ENCODE results near the gene GHRL. TPM values are rescaled to one million over a fixed set of nuclear protein-coding genes. Genes with fewer than 3 reads are reported as not detected.

GHRL gene
- total and polyA plus RNA-seq, 2 of the 4 experiments (the other 2 are of a cell fraction), result 0.27 TPM; not detected in 1

DNA sequence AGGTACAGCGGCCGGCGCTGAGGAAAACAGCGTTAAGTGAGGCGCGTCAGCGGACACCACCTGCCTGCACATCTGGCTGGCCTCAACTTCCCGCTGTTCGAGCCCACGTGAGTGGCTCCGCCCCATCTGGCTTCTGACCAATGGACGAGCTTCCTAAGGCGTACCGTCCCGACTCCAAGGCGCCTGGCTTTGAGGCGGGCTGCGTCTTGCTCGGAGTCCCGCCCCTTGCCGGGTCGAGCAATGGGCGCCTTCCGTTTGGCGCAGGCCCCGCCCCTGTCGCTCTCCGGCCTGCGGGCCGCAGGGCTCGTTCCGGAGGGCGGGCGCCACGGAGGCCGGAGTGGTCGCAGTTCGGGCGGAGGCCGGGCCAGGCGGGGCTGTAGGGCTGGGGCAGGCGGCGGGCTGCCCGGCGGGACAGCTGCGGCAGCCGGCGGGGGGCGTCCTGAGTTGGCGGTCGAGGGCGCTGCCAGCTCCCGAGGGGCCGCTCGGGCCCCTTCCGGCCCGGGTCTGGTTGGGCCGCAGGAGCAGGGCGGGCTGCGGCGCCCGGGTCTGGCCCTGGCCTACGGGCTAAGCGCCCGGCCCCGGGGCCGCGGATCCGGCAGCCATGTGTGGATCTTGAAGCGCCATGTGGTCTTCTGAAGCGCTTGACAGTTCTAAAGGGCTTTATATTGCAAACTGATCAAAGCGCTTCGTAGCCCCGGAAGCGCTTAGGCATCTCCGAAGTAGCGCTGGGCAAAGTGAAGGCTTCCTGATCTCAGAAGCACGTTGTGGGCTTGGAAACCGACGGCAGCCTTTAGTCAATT lies 44.4 kb downstream of the GHRL start, which contains the start of gene TATDN2:
Gene TATDN2 (plus strand): TSS at position 276 of the 800 bp plus-strand sequence. CDS start 742 bp downstream, outside the sequence.
- WGBS, 2 experiments (ENCODE audit: extremely low coverage in 2 of 2, insufficient read length in 1 of 2), result 0% methylated on average over 61 of the region's 80 CpGs; no CpG with 5 or more reads in 1 of the 2 experiments
- POLR2A ChIA-PET (ENCODE audit: unreplicated experiment), result no interaction called here
- TF ChIP-seq, protein P1, sequence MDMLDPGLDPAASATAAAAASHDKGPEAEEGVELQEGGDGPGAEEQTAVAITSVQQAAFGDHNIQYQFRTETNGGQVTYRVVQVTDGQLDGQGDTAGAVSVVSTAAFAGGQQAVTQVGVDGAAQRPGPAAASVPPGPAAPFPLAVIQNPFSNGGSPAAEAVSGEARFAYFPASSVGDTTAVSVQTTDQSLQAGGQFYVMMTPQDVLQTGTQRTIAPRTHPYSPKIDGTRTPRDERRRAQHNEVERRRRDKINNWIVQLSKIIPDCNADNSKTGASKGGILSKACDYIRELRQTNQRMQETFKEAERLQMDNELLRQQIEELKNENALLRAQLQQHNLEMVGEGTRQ (IDR thresholded peaks at IDR 0.05; ENCODE audit: low read depth, low read length), result peak; percentile 83
- TF ChIP-seq CHD1 (IDR thresholded peaks at IDR 0.05; ENCODE audit: low read depth, low read length) (no peak), MAFK (IDR thresholded peaks at IDR 0.05; ENCODE audit: low read depth, low read length) (no peak), RAD21 (IDR thresholded peaks at IDR 0.05; ENCODE audit: low read length) (no peak), POLR2A (IDR thresholded peaks at IDR 0.05; ENCODE audit: low read depth, low read length) (peak; percentile 86), RFX5 (IDR thresholded peaks at IDR 0.05; ENCODE audit: low read depth, low read length) (no peak), SMC3 (IDR thresholded peaks at IDR 0.05; ENCODE audit: low read depth, low read length) (no peak), RCOR1 (IDR thresholded peaks at IDR 0.05; ENCODE audit: insufficient replicate concordance, low read length) (peak; percentile 33), BHLHE40 (IDR thresholded peaks at IDR 0.05; ENCODE audit: low read depth, low read length) (peak; percentile 78), MAZ (IDR thresholded peaks at IDR 0.05; ENCODE audit: borderline replicate concordance, low read depth, low read length) (peak; percentile 35; the same call in 1 of the 2 replicates), CEBPB (IDR thresholded peaks at IDR 0.05; ENCODE audit: low read depth, low read length) (no peak), FOS (IDR thresholded peaks at IDR 0.05; ENCODE audit: low read depth, low read length) (no peak)
- TF ChIP-seq, protein P2, sequence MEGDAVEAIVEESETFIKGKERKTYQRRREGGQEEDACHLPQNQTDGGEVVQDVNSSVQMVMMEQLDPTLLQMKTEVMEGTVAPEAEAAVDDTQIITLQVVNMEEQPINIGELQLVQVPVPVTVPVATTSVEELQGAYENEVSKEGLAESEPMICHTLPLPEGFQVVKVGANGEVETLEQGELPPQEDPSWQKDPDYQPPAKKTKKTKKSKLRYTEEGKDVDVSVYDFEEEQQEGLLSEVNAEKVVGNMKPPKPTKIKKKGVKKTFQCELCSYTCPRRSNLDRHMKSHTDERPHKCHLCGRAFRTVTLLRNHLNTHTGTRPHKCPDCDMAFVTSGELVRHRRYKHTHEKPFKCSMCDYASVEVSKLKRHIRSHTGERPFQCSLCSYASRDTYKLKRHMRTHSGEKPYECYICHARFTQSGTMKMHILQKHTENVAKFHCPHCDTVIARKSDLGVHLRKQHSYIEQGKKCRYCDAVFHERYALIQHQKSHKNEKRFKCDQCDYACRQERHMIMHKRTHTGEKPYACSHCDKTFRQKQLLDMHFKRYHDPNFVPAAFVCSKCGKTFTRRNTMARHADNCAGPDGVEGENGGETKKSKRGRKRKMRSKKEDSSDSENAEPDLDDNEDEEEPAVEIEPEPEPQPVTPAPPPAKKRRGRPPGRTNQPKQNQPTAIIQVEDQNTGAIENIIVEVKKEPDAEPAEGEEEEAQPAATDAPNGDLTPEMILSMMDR (conservative IDR thresholded peaks at IDR 0.05; ENCODE audit: low read depth, low read length), result no peak
- TF ChIP-seq, protein P3, sequence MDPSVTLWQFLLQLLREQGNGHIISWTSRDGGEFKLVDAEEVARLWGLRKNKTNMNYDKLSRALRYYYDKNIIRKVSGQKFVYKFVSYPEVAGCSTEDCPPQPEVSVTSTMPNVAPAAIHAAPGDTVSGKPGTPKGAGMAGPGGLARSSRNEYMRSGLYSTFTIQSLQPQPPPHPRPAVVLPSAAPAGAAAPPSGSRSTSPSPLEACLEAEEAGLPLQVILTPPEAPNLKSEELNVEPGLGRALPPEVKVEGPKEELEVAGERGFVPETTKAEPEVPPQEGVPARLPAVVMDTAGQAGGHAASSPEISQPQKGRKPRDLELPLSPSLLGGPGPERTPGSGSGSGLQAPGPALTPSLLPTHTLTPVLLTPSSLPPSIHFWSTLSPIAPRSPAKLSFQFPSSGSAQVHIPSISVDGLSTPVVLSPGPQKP (IDR thresholded peaks at IDR 0.05; ENCODE audit: borderline replicate concordance, low read depth, low read length), result no peak

More for the DNA sequence above, 44.4 kb downstream of the GHRL start, which contains the start of gene TATDN2:
- Histone ChIP-seq H3K18ac (ENCODE audit: low read depth, low read length) (peak within 1 kb of the TSS; percentile 51; the same call in 1 of the 2 replicates), H3K4me2 (ENCODE audit: low read depth, low read length) (peak within 1 kb of the TSS; percentile 93), H3K27ac (ENCODE audit: insufficient read depth, low read length) (peak within 1 kb of the TSS; percentile 64), H2BK20ac (ENCODE audit: low read depth, low read length) (no peak within 1 kb of the TSS), H3K9me3 (ENCODE audit: control insufficient read depth, insufficient read depth, low read length) (0 out of 2 replicates have a peak, but pooled peaks cover 4% of the 10 kb centered on the region), H3K4me1 (ENCODE audit: control insufficient read depth, insufficient read depth, low read length) (peaks cover 5% of the 10 kb centered on the region; the same call in 1 of the 2 replicates), H3K36me3 (ENCODE audit: control insufficient read depth, insufficient read depth, low read length) (peaks cover 5% of the 10 kb centered on the region), H3K56ac (ENCODE audit: extremely low read depth, insufficient read depth, low read length) (peak within 1 kb of the TSS; percentile 44), H3K79me1 (ENCODE audit: low read depth in 1 of 2, low read length in 2 of 2) (peaks cover 21 to 43% of the 10 kb centered on the region in 2 experiments), H3K9ac (ENCODE audit: low read depth, low read length) (peak within 1 kb of the TSS; percentile 86), H2BK15ac (ENCODE audit: low read depth, low read length) (no peak within 1 kb of the TSS), H2AK5ac (ENCODE audit: low read depth, low read length) (peak within 1 kb of the TSS; percentile 87), H2AFZ (replicated peaks; ENCODE audit: low read length, poor library complexity) (peak within 1 kb of the TSS; percentile 83), H2BK5ac (ENCODE audit: low read depth, low read length, poor library complexity, severe bottlenecking) (peak within 1 kb of the TSS; percentile 10), H2BK120ac (ENCODE audit: low read depth, low read length) (0 out of 2 replicates have a peak within 1 kb of the TSS, but pooled peaks have one; percentile 38), H4K20me1 (ENCODE audit: insufficient read depth, low read length) (peaks cover 23% of the 10 kb centered on the region; the same call in 1 of the 2 replicates), H4K91ac (ENCODE audit: insufficient read depth, low read depth, low read length) (peak within 1 kb of the TSS; percentile 42), H3K9me1 (ENCODE audit: insufficient read depth, low read length) (peaks cover 13% of the 10 kb centered on the region), H4K8ac (ENCODE audit: low read depth in 2 of 2, low read length in 2 of 2) (peak within 1 kb of the TSS; percentile 51 to 75), H3K4me3 (ENCODE audit: insufficient read depth, low read depth, low read length) (peak within 1 kb of the TSS; percentile 73), H3K23ac (ENCODE audit: low read depth, low read length) (peak within 1 kb of the TSS; percentile 99), H3K4ac (ENCODE audit: low read depth, low read length) (peak within 1 kb of the TSS; percentile 53), H3K14ac (replicated peaks; ENCODE audit: low read depth, low read length) (peak within 1 kb of the TSS; percentile 97), H2AK9ac (replicated peaks; ENCODE audit: low read depth, low read length, poor library complexity) (peak within 1 kb of the TSS; percentile 95), H3K27me3 (ENCODE audit: control insufficient read depth, insufficient read depth, low read length) (no peaks in the 10 kb centered on the region), H4K5ac (ENCODE audit: low read depth, low read length) (peak within 1 kb of the TSS; percentile 44; the same call in 1 of the 2 replicates)
- CTCF ChIA-PET, result no interaction called here
- dilution Hi-C loops (cut with HindIII; ENCODE audit: low sequenced_read_pairs, unreplicated experiment), result no loop called here
- DNase-seq (peak; percentile 93), ATAC-seq (ENCODE audit: low read depth) (peak; percentile 98)
- TSS peak; percentile 56 for BruUV-seq (replicated peaks)
- in situ Hi-C loops (cut with MboI; ENCODE audit: low sequenced_read_pairs), result no loop called here
- intact Hi-C loops (cut with micrococcal nuclease), result no loop called here

Data from IMR-90 (cell line).